Stimulated activated naive CD8-positive, alpha-beta T cell treated with anti-CD3 and anti-CD28 coated beads, Interleukin-15, amount 100 ng/mL, for 72 hours (primary cell): ENCODE measurements around the gene GGA1.

Source experiments
- ATAC-seq: fragments of 150-1000 bp; cut with Tn5 transposase; 2 replicates; pipeline ENCODE4 v1.10.0; 2021; ENCODE audit warnings: mild to moderate bottlenecking, moderate library complexity
- DNase-seq, 2 donors: peaks; one replicate each; pipeline ENCODE4 v3.0.0; 2021 to 2022
- H3K27ac Mint-ChIP-seq, 2 donors: one replicate each; pipeline ENCODE4 v1.8.0; 2022; ENCODE audit warnings: mild to moderate bottlenecking in 2 of 2, mixed read lengths in 2 of 2, moderate library complexity in 2 of 2
- H3K27me3 Mint-ChIP-seq: one replicate; pipeline ENCODE4 v1.8.0; 2022; ENCODE audit warnings: mixed read lengths
- H3K4me1 Mint-ChIP-seq: one replicate; pipeline ENCODE4 v1.8.0; 2022; ENCODE audit warnings: mild to moderate bottlenecking, mixed read lengths
- H3K4me3 Mint-ChIP-seq, 2 donors: one replicate each; pipeline ENCODE4 v1.8.0; 2022; ENCODE audit warnings: mild to moderate bottlenecking in 2 of 2, mixed read lengths in 2 of 2, moderate library complexity in 1 of 2
- H3K9me3 Mint-ChIP-seq, 2 donors: one replicate each; pipeline ENCODE4 v1.8.0; 2022; ENCODE audit warnings: mixed read lengths in 2 of 2

GGA1 gene

DNA sequence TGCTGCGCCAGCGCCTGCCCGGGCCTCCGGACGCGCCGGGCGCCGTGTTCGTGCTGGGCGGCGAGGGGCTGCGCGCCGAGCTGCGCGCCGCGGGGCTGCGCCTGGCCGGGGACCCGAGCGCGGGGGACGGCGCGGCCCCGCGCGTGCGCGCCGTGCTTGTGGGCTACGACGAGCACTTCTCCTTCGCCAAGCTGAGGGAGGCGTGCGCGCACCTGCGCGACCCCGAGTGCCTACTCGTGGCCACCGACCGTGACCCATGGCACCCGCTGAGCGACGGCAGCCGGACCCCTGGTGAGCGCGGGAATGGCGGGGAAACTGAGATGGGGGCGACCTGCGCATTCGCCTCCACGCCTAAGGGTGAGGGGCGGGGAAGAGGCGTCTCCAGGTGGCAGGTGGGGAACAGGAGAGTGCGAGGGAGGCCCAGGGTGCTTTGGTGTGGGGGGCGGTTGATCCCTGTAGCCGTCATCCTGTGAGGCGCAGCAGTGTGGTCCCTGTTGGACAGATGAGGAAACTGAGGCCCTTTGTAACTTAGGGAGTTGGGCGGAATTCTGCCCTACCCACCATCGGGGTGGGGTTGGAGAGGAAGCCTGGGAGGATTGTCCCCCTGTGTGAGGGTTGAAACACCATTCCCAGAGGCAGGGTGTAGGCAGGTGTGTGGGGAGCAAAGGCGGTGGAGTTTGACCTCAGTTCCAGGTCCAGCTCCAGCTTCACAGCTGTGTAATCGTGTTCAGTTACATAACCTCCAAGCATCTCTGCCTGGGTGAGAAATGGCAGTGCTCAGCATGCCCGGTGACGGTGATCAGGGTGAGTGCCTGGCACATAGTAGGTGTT is 50.6 kb downstream of the GGA1 start:
- Mint-ChIP-seq H3K27me3 (no peaks in the 10 kb centered on the region), H3K27ac (peak overlapping the region; percentile 57 to 90), H3K4me3 (peak overlapping the region; percentile 90 to 91), H3K4me1 (peaks cover 51% of the 10 kb centered on the region), H3K9me3 (no peaks in the 10 kb centered on the region)
- DNase-seq, result peak in 1 of 2 donors; percentile 31
- ATAC-seq, result no peak

DNA sequence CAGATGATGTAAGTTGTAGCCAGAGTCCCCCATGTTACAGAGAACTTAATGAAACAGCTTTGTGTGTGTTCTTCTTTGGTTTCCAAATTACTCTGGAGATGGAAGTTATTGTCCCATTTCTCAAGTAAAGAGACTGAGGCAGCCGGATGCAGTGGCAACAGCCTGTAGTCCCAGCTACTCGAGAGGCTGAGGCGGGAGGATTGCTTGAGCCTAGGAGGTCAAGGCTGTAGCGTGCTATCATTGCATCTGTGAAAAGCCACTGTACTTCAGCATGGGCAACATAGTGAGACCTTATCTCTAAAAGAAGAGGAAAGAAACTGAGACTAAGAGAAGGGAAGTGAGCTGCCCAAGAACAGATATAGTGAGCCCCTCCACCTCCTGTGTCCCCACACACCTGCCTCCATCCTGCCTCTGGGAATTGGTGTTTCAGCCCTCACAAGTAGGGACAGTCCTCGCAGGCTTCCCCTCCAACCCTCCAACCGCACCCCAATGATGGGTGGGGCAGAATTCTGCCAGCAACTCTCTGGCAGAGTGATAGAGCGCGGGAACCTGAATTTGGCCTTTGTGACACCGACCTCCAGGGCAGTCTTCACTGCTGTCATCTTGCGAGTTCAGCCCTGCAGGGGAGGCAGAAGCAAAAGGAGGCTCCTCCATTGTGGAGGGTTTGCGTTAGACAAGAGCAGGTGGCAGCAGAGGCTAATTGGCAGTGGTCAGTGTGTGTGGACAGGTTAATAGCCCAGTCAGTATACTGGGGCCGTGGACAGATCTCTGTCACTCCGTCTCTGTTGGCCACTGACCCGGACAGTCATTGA is 51.5 kb downstream of the GGA1 start:
- Mint-ChIP-seq H3K9me3 (no peaks in the 10 kb centered on the region), H3K4me3 (peak overlapping the region; percentile 90 to 91), H3K27me3 (no peaks in the 10 kb centered on the region), H3K27ac (peak overlapping the region; percentile 17 to 44), H3K4me1 (peaks cover 51% of the 10 kb centered on the region)
- DNase-seq, result no peak
- ATAC-seq, result no peak

DNA sequence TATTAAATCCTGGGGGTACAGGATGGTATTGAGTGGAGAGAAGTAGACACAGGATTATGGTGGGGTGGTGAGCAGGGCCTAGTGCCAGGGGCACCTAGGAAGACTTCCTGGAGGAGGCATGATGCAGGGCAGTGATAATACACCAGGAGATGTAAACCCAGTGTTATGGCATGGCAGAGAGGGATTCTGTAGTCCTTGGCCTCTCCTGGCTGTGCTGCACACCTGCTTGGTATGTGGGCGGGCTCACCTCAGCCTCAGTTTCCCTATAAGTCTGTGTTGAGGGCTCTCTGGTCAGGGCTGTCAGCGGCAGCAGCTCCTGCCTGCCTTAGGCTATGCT is 52.0 kb downstream of the GGA1 start:
- no peak for DNase-seq
- H3K27me3 Mint-ChIP-seq, result no peaks in the 10 kb centered on the region
- H3K4me3 Mint-ChIP-seq, result peak overlapping the region; percentile 90 to 91
- no peak for ATAC-seq
- peak overlapping the region in 1 of 2 donors; percentile 17 for H3K27ac Mint-ChIP-seq
- no peaks in the 10 kb centered on the region for H3K9me3 Mint-ChIP-seq
- peaks cover 51% of the 10 kb centered on the region for H3K4me1 Mint-ChIP-seq

DNA sequence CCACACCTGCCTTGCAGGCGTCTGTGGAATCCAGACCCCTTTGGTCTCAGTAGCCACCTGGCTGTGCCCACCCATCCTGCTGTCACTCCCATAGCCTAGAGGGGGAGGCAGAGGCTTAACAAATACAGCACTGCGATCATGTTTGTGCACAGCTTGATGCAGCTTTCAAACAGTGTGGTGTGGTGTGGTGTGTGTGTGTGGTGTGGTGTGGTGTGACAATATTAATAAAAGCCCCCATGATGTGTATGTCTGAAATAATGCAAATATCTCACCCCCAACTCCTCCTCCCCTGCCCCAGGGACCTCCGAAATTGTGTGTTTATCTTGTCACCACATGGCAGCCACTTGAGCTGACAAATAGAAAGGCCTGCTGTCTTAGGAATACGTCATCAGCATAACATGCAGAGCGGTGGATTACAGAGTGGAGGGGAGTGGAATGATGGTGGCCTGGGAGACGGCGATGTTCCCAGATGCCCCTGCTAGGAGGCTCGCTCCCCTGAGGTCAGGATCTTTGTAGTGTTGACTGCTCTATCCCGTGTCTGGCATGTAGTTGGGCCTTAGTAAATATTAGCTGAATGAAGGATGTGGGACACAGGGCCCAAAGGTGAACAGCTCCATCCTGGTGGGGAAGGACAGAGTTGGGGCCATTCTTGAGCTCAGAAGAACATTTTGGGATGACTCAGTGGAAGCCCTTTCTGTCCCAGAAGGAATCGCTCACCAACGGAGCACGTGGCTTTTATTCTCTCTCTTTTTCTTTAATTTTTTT is 52.7 kb downstream of the GGA1 start:
- DNase-seq (peak in 1 of 2 donors; percentile 35), ATAC-seq (no peak)
- Mint-ChIP-seq H3K27me3 (no peaks in the 10 kb centered on the region), H3K27ac (peak overlapping the region in 1 of 2 donors; percentile 54), H3K9me3 (no peaks in the 10 kb centered on the region), H3K4me1 (peaks cover 55% of the 10 kb centered on the region), H3K4me3 (peak overlapping the region in 1 of 2 donors; percentile 91)

DNA sequence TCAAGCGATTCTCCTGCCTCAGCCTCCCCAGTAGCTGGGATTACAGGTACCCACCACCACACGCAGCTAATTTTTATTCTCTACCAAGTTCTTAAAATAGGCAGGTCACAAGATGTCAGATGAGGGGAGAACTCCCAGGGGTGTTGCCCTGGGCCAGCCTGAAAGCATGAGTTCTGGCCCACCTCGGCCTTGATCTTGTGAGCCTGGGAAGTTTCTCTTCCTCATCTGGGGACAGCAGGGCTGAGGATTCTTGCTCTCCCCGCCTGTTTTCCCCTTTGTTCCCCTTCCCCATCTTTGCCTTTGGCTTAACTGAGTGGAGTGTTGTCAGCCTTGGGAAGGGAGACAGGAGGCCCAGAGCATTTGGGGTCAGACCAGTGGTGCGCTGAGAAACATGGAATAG is 53.4 kb downstream of the GGA1 start:
- no peak for DNase-seq
- H3K4me3 Mint-ChIP-seq, result no peak overlapping the region
- peak overlapping the region in 1 of 2 donors; percentile 54 for H3K27ac Mint-ChIP-seq
- H3K4me1 Mint-ChIP-seq, result peaks cover 56% of the 10 kb centered on the region
- no peak for ATAC-seq
- H3K9me3 Mint-ChIP-seq, result no peaks in the 10 kb centered on the region
- no peaks in the 10 kb centered on the region for H3K27me3 Mint-ChIP-seq

DNA sequence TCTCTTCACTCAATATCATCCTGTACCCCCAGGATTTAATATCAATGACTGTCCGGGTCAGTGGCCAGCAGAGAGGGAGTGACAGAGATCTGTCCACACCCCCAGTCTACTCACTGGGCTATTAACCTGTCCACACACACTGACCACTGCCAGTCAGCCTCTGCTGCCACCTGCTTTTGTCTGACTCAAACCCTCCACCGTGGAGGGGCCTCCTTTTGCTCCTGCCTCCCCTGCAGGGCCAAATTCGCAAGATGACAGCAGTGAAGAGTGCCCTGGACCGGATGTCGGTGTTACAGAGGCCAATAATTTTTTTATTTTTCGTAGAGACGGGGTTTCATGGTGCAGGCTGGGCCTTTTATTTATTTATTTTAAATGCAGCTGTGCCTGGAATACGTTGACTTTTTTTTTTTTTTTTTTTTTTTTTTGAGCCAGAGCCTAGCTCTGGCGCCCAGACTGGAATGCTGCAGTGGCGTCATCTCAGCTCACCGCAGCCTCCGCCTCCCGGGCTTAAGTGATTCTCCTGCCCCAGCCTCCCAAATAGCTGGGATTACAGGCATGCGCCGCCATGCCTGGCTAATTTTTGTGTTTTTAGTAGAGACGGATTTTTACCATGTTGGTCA is 55.0 kb downstream of the GGA1 start:
- Mint-ChIP-seq H3K27me3 (no peaks in the 10 kb centered on the region), H3K4me3 (no peak overlapping the region), H3K9me3 (no peaks in the 10 kb centered on the region), H3K4me1 (peaks cover 46% of the 10 kb centered on the region), H3K27ac (no peak overlapping the region)
- DNase-seq, result no peak
- ATAC-seq, result no peak

DNA sequence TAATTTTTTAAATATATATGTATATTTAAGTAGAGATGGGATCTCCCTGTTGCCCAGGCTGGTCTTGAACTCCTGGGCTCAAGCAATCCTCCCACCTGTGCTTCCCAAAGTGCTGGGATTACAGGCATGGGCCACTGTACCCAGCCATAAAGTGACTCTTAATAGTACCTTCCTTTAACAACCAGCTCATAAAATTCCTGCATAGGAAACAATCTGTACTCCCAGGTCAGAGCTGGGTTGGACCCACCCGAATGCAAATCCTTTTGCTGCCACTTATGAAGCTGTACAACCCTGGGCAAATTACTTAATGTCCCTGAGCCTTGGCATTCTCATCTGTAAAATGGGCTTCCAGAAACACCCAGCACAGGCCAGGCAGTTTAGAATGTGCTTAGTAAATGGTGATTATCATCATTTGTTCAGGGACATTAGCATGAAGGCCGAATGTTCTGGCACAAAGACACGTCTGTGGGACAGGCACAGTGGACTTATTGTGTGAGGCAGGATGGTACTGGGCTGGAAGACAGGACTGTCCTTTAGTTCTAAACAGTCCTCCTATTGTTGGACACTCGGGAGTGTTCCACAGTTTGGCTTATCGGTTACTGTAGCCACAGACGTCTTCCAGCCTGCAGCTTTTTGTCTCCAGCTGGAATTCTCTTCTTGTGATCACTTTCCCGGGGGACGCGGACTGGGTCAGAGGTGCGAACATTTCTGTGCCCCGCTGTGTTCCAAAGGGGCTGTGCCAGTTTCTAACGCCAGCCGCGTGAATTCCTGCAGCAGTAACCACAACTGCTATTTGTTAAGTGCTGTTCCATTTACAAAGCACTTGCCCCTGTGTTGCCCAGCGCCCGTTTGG is 55.8 kb downstream of the GGA1 start:
- Mint-ChIP-seq H3K27ac (no peak overlapping the region), H3K27me3 (no peaks in the 10 kb centered on the region), H3K4me1 (peaks cover 44% of the 10 kb centered on the region), H3K4me3 (no peak overlapping the region), H3K9me3 (no peaks in the 10 kb centered on the region)
- ATAC-seq (no peak), DNase-seq (no peak)

DNA sequence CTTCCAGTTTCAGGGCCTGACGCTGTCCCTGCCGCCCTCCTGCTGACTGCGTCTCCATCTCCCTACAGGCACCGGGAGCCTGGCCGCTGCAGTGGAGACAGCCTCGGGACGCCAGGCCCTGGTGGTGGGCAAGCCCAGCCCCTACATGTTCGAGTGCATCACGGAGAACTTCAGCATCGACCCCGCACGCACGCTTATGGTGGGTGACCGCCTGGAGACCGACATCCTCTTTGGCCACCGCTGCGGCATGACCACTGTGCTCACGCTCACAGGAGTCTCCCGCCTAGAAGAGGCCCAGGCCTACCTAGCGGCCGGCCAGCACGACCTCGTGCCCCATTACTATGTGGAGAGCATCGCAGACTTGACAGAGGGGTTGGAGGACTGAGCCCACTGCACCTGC is 56.9 kb downstream of the GGA1 start:
- Mint-ChIP-seq H3K27me3 (no peaks in the 10 kb centered on the region), H3K9me3 (no peaks in the 10 kb centered on the region), H3K27ac (no peak overlapping the region), H3K4me3 (no peak overlapping the region), H3K4me1 (peaks cover 36% of the 10 kb centered on the region)
- no peak for DNase-seq
- ATAC-seq, result no peak

DNA sequence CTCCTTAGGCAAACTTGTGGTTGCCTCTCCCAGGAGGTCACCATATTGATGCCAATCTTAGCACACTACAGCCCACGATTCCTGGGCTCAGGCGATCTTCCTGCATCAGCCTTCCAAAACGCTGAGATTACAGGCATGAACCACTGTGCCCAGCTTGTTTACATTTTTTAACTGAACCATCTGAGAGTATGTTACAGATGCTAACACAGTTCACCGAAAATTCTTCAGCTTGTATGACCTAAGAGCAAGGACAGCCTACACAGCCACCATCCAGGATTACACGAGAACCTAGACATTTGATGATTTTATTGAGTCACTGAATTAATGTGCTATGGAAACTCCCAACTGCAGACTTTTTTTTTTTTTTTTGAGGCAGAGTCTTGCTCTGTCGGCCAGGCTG is 61.0 kb downstream of the GGA1 start:
- H3K27me3 Mint-ChIP-seq, result no peaks in the 10 kb centered on the region
- ATAC-seq (no peak), DNase-seq (no peak)
- no peak overlapping the region for H3K4me3 Mint-ChIP-seq
- H3K4me1 Mint-ChIP-seq, result peaks cover 56% of the 10 kb centered on the region
- H3K9me3 Mint-ChIP-seq, result no peaks in the 10 kb centered on the region
- no peak overlapping the region for H3K27ac Mint-ChIP-seq

DNA sequence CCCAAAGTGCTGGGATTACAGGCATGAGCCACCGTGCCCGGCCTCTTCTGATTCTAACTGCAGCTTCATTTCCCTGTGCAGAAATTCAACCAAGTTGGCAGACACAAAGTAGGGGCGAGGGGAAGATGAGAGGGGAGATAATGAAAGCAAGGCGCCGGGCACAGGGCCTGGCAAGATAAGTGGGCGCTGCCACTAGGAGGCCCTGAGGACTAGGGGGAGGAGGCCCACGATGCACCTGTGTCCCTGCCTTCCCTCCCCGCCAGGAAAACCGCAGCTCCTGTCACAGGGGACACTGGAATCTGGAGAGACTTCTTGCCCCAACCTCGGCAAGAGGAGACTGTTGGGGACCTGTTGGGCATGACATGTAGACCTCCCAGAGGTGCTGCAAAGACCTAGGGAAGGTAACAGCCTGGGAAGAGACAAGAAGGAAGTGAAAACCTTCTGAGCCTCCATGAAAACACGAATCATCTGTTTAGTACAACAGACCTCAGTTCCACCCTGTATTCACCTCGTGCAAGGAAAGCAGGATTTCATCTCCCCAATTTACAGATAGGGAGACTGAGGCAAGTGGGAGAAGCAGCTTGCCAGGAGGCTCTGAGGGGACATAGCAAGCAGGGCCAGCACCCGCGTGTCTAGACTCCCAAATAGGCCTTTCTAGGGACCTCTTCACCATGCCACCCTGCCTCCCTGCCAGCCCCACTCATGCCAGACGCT is 63.7 kb downstream of the GGA1 start:
- Mint-ChIP-seq H3K27ac (no peak overlapping the region), H3K9me3 (no peaks in the 10 kb centered on the region), H3K4me1 (peaks cover 71% of the 10 kb centered on the region), H3K4me3 (peak overlapping the region; percentile 55 to 68), H3K27me3 (no peaks in the 10 kb centered on the region)
- DNase-seq (no peak), ATAC-seq (no peak)

DNA sequence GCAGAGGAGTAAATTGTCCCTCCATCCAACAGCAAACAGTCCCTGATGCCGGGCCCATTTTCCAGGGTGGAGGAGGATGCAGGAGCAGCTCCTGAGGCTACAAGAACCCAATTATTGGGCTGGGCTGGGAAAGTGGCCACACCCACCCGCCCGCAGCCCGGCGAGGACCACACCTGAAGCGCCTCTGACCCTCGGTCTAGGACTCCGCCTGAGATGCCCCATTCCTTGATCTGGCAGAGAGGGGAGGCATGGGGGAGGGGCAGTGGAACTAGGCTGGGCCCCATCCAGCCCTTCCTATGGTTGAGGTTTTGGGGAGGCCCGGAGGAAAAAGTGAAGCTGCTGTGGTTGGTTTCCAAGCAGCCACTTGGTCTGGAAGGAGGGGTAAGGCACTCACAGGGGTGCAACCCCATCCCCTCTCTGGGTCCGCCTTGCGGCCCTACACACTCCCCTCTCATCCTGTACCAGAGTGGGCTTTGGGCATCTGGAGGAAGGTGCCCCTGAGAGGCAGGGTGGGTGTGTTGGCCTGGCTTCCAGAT is 64.4 kb downstream of the GGA1 start:
- peaks cover 77% of the 10 kb centered on the region for H3K4me1 Mint-ChIP-seq
- no peaks in the 10 kb centered on the region for H3K9me3 Mint-ChIP-seq
- H3K4me3 Mint-ChIP-seq, result peak overlapping the region; percentile 55 to 68
- ATAC-seq (no peak), DNase-seq (peak in 1 of 2 donors; percentile 25)
- H3K27ac Mint-ChIP-seq, result no peak overlapping the region
- H3K27me3 Mint-ChIP-seq, result no peaks in the 10 kb centered on the region

DNA sequence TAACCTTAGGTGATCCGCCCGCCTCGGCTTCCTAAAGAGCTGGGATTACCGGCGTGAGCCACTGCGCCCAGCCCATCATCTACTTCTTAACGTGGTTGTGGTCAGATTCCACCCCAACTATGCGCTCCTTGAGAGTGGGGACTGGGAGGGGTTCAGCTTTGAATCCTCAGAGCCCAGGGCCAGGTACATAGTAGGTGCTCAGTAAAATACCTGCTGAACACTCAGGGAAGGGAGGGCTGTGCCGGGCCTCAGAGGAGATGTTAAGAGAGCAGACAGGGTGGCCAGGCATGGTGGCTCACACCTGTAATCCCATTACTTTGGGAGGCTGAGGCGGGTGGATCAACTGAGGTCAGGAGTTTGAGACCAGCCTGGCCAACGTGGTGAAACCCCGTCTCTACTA is 65.6 kb downstream of the GGA1 start:
- Mint-ChIP-seq H3K9me3 (no peaks in the 10 kb centered on the region), H3K4me1 (peaks cover 82% of the 10 kb centered on the region), H3K27ac (peak overlapping the region in 1 of 2 donors; percentile 12), H3K27me3 (no peaks in the 10 kb centered on the region), H3K4me3 (peak overlapping the region; percentile 63 to 83)
- ATAC-seq, result no peak
- no peak for DNase-seq

DNA sequence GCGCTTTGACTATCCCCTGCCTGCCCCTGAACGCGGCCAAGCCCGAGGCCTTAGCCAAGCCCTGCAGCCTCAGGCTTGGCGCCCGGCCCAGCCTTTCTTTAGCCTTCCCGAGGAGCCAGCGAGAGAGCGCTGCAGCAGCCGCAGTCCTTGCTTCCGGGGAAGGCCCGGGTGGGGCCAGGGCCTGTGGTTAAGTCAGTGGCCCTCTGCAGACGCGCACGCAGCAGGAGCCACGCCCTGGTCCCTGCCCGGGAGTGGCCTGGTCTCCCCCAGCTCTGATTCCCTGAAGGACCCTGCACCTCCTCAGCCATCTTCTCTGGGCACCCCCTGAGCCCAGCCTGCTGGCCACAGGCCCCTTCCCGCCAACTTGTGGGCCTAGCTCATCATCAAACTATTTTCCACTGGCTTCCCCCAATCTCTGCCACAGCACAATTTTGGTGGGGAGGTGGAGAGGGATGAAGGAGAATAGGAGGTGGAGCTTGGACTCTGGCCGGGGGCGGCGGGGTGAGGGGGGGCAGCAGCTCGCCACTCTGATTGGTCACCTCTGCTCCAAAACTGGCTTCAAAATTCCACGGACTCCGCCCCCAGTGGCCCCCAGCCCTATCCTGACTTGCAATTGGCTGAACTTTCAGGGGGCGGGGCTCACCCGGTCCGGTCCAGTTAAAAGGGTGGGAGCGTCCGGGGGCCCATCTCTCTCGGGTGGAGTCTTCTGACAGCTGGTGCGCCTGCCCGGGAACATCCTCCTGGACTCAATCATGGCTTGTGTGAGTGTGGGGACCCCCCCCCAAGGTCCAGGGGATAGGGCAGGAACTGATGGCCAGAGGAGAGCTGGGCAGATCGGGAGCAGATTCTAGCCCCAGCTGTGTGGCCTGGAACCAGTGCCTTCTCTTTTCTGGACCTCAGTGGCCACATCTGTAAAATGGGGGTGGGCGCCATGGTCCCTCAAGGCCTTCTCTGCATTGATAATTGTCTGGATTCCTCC is 66.6 kb downstream of the GGA1 start, which contains the start of gene LGALS1:
Gene LGALS1 (plus strand): TSS at position 686 of the 979 bp plus-strand sequence. CDS start 67 bp downstream, at position 753.
- peak; percentile 70 to 81 for DNase-seq
- Mint-ChIP-seq H3K27me3 (no peaks in the 10 kb centered on the region), H3K27ac (peak within 1 kb of the TSS; percentile 87 to 90), H3K4me3 (peak within 1 kb of the TSS; percentile 83 to 93), H3K4me1 (peaks cover 82% of the 10 kb centered on the region), H3K9me3 (no peaks in the 10 kb centered on the region)
- peak; percentile 66 for ATAC-seq
